Activated CD4-positive, alpha-beta T cell treated with anti-CD3 and anti-CD28 coated beads for 24 hours (primary cell): Measurements from ENCODE around the gene TIAM2.

ENCODE experiments used
- DNase-seq, 2 donors: peaks; one replicate each; pipeline ENCODE4 v3.0.0-alpha.2; 2020; ENCODE audit warnings: low read depth in 2 of 2

Gene TIAM2

DNA sequence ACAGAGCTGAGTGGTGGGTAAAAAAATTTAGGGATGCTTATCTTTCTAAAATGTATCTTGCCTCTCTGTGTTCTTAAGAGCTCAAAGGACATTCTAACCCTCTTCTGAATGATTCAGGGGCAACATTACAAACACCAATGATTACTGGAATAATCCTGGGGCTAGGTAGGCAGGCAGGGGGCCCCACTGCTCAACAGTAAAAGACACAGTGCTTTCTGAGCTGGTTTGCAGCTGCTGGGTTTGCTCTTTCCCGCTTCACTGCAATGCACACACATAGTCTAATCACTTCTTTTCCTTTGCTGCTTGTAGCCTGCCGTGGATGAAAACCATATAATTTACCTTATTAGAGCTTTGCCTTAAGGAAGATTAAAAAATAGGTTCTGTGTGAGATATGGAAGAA, 292.6 kb downstream of the TIAM2 start:
- DNase-seq, result no peak

- no peak for DNase-seq
Measured at GRCh38 chr6:155290491-155290890, 295.4 kb downstream of the TIAM2 start.

DNA sequence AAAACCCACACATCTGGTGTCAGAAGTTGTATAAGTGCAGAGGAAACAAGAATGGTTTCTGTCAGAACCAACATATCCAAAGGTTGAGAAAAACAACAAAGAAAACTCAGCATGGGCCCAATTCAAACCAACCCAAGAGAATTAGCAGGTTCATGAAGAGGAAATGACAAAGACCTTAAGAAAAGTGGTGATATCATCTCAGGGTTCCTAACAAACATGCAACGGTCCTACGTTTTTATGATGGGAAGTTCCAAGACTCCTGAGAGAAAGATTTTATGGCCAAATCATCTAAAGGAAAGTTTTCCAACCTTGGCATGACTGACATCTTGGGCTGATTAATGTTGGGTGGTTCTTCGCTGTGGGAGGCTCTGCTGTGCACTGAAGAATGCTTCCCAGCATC, 296.2 kb downstream of the TIAM2 start:
- no peak for DNase-seq

DNA sequence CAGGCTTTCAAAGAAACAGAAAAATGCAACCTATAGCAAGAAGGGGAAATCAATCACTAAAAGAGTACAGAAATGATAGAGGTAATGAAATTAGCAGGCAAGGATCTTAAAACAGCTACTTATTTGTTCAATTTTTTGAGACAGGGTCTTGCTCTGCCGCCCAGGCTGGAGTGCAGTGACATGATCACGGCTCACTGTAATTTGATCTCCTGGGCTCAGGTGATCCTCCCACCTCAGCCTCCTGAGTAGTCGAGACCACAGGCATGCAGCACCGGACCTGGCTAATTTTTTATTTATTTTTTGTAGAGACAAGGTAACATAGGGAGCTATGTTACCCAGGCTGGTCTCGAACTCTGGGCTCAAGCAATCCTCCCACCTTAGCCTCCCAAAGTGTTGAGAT, 297.6 kb downstream of the TIAM2 start:
- DNase-seq, result no peak

- DNase-seq, result no peak
Measured at GRCh38 chr6:155297669-155298068, 302.6 kb downstream of the TIAM2 start.

GRCh38 chr6:155301867-155302266, 306.8 kb downstream of the TIAM2 start:
- no peak for DNase-seq

DNA sequence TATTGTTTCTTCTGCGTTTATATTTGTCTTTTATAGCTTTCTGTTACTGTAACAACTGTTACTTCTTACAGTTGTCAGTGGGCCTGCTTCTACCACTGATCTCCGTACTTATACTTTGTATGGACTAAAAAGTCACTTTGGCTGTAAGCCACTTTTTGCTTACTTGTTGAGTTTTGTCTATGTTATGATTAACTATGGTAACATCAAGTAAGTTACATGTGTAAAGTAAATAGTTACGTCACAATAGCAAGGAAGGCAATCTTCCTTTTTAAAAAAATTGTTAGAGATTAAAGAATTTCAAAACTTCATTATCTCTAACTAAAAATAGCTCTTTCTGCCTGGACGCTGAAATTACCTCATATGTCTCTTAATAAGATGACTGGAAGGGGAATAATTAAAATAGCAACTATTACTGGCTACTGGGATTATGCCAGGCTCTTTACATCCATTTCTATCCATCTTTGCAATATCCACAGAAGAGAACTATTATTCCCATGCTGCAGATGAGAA, 308.3 kb downstream of the TIAM2 start:
- DNase-seq, result no peak

DNA sequence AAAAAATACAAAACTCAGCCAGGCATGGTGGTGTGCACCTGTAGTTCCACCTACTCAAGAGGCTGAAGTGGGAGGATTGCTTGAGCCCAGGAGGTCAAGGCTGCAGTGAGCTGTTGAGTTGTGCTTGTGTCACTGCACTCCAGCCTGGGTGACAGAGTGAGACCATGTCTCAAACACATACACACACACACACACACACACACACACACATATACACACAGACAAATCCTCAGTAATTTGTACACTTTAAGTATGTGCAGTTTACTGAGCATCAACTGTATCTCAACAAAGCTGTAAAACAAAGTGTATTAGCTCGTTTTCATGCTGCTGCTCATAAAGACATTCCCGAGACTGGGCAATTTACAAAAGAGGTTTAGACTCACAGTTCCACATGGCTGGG, 311.8 kb downstream of the TIAM2 start:
- no peak for DNase-seq
